ENCODE measurements around the gene PPIF. TPM values are rescaled to one million over a fixed set of nuclear protein-coding genes. Genes with fewer than 3 reads are reported as not detected.

PPIF gene
- total and polyA plus RNA-seq, 2 of the 13 experiments (the other 11 are each of a cell fraction or from before 2014, with no cell fraction given): 147 to 157 TPM

DNA sequence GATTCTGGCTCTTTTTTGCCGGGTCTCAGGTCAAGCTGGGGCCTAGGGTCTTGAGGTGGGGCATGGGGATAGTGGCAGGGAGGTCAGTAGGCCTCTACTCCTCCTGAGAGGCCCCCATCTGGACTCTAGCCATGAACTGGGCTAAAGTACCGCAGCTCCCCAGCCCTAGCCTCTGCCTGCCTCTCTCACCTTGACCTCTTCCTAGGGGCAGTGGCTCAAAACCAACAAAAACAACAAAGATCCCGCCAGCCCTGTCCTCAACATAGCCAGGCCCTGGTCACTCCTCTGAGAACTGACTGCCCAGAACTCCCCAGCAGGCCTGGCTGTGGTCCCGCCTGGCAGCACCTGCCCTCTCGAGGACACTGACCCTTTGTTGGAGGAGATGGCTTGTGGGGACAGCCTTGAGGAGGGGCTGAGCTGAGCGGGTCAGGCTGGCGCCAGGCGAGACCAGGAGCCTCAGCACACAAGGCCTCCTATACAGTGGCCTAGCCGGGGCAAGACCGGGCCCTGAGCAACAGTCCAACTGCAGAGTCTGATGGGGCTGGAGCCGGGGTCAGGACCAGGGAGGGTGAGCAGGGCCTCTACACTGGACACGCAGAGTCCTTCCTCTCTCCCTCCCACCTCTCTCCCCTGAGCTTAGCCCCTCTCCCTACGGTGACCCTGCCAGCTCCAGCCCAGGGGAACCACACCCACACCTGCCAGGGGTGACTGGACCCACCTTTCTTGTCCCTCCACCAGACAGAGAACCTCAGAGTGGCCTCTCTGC, 11.6 kb upstream of the PPIF start (continued):
- TF ChIP-seq, protein P1, sequence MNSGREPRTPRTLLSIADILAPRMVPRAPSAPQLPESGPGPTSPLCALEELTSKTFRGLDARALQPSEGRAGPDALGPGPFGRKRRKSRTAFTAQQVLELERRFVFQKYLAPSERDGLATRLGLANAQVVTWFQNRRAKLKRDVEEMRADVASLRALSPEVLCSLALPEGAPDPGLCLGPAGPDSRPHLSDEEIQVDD (CRISPR knock-in tag; IDR thresholded peaks at IDR 0.05; ENCODE audit: borderline replicate concordance): no peak
- TF ChIP-seq ZKSCAN8 (CRISPR knock-in tag; IDR thresholded peaks at IDR 0.05; ENCODE audit: borderline replicate concordance) (peak; percentile 89), MEIS2 (CRISPR knock-in tag; IDR thresholded peaks at IDR 0.05) (no peak), ZSCAN22 (CRISPR knock-in tag; IDR thresholded peaks at IDR 0.05) (no peak), CREM (IDR thresholded peaks at IDR 0.05) (peak; percentile 74), CREM (CRISPR knock-in tag; IDR thresholded peaks at IDR 0.05) (no peak), ZFP90 (CRISPR knock-in tag; IDR thresholded peaks at IDR 0.05; ENCODE audit: borderline replicate concordance) (peak; percentile 24; the same call in 1 of the 2 replicates), ZNF296 (CRISPR knock-in tag; conservative IDR thresholded peaks at IDR 0.05) (peak; percentile 100), ZC3H4 (CRISPR knock-in tag; IDR thresholded peaks at IDR 0.05; ENCODE audit: borderline replicate concordance) (no peak), TBX3 (IDR thresholded peaks at IDR 0.05; ENCODE audit: borderline replicate concordance) (peak; percentile 67; the same call in 1 of the 2 replicates), ZNF772 (CRISPR knock-in tag; IDR thresholded peaks at IDR 0.05) (peak; percentile 92), SNAI1 (CRISPR knock-in tag; IDR thresholded peaks at IDR 0.05; ENCODE audit: borderline replicate concordance) (peak; percentile 87; the same call in 1 of the 2 replicates), HES4 (CRISPR knock-in tag; IDR thresholded peaks at IDR 0.05; ENCODE audit: borderline replicate concordance) (no peak), TEAD3 (CRISPR knock-in tag; optimal IDR thresholded peaks at IDR 0.05; ENCODE audit: borderline replicate concordance) (peak; percentile 70), MIXL1 (CRISPR knock-in tag; IDR thresholded peaks at IDR 0.05) (no peak; the same call in 1 of the 2 replicates), ZNF672 (CRISPR knock-in tag; IDR thresholded peaks at IDR 0.05) (no peak), GATA4 (IDR thresholded peaks at IDR 0.05; ENCODE audit: borderline replicate concordance, low read depth) (0 out of 2 replicates have a peak, but pooled peaks have one; percentile 39), IRF2 (CRISPR knock-in tag; IDR thresholded peaks at IDR 0.05) (peak; percentile 94), ZNF121 (CRISPR knock-in tag; IDR thresholded peaks at IDR 0.05) (peak; percentile 82; the same call in 1 of the 2 replicates), ZNF724P (CRISPR knock-in tag; IDR thresholded peaks at IDR 0.05; ENCODE audit: borderline replicate concordance) (peak; percentile 50; the same call in 1 of the 2 replicates), ZNF615 (CRISPR knock-in tag; IDR thresholded peaks at IDR 0.05; ENCODE audit: borderline replicate concordance) (peak; percentile 38; the same call in 1 of the 2 replicates), ZNF451 (CRISPR knock-in tag; IDR thresholded peaks at IDR 0.05) (no peak; the same call in 1 of the 2 replicates)
- TF ChIP-seq, protein P2, sequence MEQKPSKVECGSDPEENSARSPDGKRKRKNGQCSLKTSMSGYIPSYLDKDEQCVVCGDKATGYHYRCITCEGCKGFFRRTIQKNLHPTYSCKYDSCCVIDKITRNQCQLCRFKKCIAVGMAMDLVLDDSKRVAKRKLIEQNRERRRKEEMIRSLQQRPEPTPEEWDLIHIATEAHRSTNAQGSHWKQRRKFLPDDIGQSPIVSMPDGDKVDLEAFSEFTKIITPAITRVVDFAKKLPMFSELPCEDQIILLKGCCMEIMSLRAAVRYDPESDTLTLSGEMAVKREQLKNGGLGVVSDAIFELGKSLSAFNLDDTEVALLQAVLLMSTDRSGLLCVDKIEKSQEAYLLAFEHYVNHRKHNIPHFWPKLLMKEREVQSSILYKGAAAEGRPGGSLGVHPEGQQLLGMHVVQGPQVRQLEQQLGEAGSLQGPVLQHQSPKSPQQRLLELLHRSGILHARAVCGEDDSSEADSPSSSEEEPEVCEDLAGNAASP (CRISPR knock-in tag; IDR thresholded peaks at IDR 0.05; ENCODE audit: borderline replicate concordance): peak; percentile 98
- TF ChIP-seq, protein P3, sequence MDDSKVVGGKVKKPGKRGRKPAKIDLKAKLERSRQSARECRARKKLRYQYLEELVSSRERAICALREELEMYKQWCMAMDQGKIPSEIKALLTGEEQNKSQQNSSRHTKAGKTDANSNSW (CRISPR knock-in tag; IDR thresholded peaks at IDR 0.05; ENCODE audit: borderline replicate concordance): peak; percentile 27; the same call in 1 of the 2 replicates
- TF ChIP-seq, protein P4, sequence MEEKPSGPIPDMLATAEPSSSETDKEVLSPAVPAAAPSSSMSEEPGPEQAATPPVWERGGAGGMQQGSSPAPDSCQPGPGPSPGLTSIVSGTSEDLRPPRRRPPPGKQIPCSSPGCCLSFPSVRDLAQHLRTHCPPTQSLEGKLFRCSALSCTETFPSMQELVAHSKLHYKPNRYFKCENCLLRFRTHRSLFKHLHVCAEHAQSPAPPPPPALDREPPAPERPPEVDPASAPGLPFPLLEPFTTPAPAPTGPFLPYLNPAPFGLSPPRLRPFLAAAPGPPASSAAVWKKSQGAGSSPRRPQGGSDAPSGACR (CRISPR knock-in tag; IDR thresholded peaks at IDR 0.05): peak; percentile 74; the same call in 1 of the 2 replicates
- TF ChIP-seq, protein P5, sequence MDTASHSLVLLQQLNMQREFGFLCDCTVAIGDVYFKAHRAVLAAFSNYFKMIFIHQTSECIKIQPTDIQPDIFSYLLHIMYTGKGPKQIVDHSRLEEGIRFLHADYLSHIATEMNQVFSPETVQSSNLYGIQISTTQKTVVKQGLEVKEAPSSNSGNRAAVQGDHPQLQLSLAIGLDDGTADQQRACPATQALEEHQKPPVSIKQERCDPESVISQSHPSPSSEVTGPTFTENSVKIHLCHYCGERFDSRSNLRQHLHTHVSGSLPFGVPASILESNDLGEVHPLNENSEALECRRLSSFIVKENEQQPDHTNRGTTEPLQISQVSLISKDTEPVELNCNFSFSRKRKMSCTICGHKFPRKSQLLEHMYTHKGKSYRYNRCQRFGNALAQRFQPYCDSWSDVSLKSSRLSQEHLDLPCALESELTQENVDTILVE (CRISPR knock-in tag; IDR thresholded peaks at IDR 0.05): 0 out of 2 replicates have a peak, but pooled peaks have one; percentile 55
- TF ChIP-seq, protein P6, sequence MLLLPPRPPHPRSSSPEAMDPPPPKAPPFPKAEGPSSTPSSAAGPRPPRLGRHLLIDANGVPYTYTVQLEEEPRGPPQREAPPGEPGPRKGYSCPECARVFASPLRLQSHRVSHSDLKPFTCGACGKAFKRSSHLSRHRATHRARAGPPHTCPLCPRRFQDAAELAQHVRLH (CRISPR knock-in tag; IDR thresholded peaks at IDR 0.05; ENCODE audit: borderline replicate concordance, low read depth): peak; percentile 98

Measured in HepG2 (cell line).